Right lobe of liver (tissue), 6 donors: ENCODE data around the gene SRMS. TPM values are rescaled to one million over a fixed set of nuclear protein-coding genes. Genes with fewer than 3 reads are reported as not detected.

ENCODE experiments used
- ATAC-seq, 4 donors: fragments of 200-7000 bp; cut with Tn5 transposase; one replicate each; pipeline ENCODE4 v1.9.1; 2020; ENCODE audit warnings: mild to moderate bottlenecking in 4 of 4, moderate library complexity in 4 of 4
- DNase-seq, 3 donors: peaks; one replicate each; pipeline ENCODE4 v3.0.0-alpha.2; 2020
- H3K27ac ChIP-seq, 3 donors: fragments of 200-600 bp; one replicate each; pipeline ENCODE4 v1.8.0; 2022
- H3K27me3 ChIP-seq, 2 donors: fragments of 200-600 bp; one replicate each; pipeline ENCODE4 v1.8.0; 2022
- H3K36me3 ChIP-seq, 4 donors: fragments of 200-600 bp; sonication (generic) in 1 of 4; one replicate each; pipeline versions ENCODE4 v1.5.1 to v1.8.0; 2017 to 2022; ENCODE audit warnings: control low read depth in 1 of 4
- H3K4me1 ChIP-seq, 4 donors: fragments of 200-600 bp; sonication (generic) in 1 of 4; one replicate each; pipeline versions ENCODE4 v1.5.1 to v1.8.0; 2017 to 2022; ENCODE audit warnings: control low read depth in 1 of 4
- H3K4me3 ChIP-seq, 3 donors: fragments of 200-600 bp; one replicate each; pipeline ENCODE4 v1.8.0; 2022
- H3K9me3 ChIP-seq, 4 donors: fragments of 200-600 bp; sonication (generic) in 1 of 4; one replicate each; pipeline versions ENCODE4 v1.5.1 to v1.8.0; 2017 to 2022; ENCODE audit warnings: control low read depth in 1 of 4
- POLR2A ChIP-seq: fragments of 450-650 bp; IDR thresholded peaks from one replicate; pipeline ENCODE4 v1.6.1; 2017; ENCODE audit warnings: antibody characterized with exemption, mild to moderate bottlenecking
- WGBS: methylation state at CpG from one replicate; pipeline ENCODE4 v1.1.6; 2018; ENCODE audit warnings: low coverage, low lambda C conversion rate; ENCODE audit not compliant: insufficient coverage; ENCODE audit errors: missing lambda C conversion rate; 5-methylcytosine and 5-hydroxymethylcytosine counted together
- intact Hi-C, 2 donors: fragments of 100-400 bp; cut with DNase I; formaldehyde crosslinking; loops; one replicate each; pipeline versions ENCODE4 v1.11.2 to v1.14.1; 2022
- total RNA-seq, 6 experiments: library from RNA; depleted of rRNA in 2 of 6; stranded (reverse); fragments of >200 nt in 2 of 6; fragmentation: NEBNext Ultra II Directional in 3 of 6; extraction: Animal tissue kit (Norgen Biotek cat#: 25700) in 3 of 6; gene quantifications; one replicate each; pipeline versions ENCODE4 v1.1.0 to v1.2.4, GENCODE V29; 2016 to 2023
- TF ChIP-seq, protein P1 (sequence below), 4 donors: fragments of 200-600 bp in 3 of 4; fragments of 450-650 bp in 1 of 4; IDR thresholded peaks; one replicate each; pipeline versions ENCODE4 v1.5.1 to v1.8.0; 2016 to 2022; ENCODE audit warnings: antibody characterized with exemption in 4 of 4, mild to moderate bottlenecking in 2 of 4
- donor health status: DM: no; HTN: yes; CAD: no.
- donor health status: DM: no; HTN: no; CAD: no.
- donor health status: DM: no; HTN: no; CAD: no.
- donor health status: DM: no; HTN: yes; CAD: no.
- donor health status: DM: no; HTN: yes; CAD: no.

SRMS gene
- total RNA-seq, 6 experiments from 2014 or later = not detected

DNA sequence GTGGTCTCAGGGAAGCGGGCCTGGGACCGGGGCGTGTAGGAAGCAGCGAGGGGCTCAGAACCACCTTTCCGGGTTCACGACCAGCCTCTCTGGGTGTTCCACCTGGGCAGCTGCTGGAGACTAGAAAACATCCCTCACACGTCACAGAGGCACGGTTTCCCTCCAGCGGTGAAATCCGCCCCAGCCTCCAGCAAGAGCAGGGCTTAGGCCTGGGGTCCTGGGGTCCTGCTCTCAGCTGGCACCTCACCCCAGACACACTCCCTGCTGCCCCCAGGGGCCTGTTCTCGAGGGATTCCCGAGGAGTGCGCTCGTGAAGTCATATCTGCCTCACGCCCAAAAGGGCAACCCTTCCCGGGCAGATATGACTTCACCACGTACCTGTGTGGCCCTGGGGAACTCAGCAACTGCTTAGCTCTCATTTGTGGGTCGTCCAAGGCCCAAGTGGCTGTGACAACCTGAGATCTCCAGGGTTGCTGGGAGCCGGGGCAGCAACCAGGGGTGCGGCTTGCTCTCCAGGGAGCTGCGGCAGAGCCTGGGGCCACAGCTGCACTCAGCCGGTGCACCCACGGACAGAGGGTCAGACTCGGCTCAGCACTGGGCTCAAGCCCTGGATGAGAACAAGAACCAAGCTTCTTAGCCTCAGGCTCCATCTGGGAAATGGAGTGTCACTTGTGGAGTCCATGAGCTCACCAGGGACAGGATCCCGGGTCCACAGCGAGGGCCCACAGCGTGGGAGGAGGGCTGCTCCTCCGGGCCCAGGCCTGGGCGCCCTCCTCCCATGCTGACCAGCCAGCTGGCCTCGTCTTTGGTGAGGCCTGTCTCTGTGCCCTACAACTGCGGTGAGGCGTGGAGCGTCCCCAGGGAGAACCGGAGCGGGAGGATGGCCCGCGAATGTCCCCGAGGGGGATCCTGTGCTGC lies 7.1 kb upstream of the SRMS start:
- no peak for ATAC-seq
- H3K4me1 ChIP-seq = no peaks in the 10 kb centered on the region
- H3K4me3 ChIP-seq = no peak overlapping the region
- WGBS = 33% methylated on average over 1 of the region's 38 CpGs
- H3K27me3 ChIP-seq = no peaks in the 10 kb centered on the region
- H3K36me3 ChIP-seq = peaks cover 0 to 3% (median 0%) of the 10 kb centered on the region in 4 donors
- DNase-seq = no peak
- no peak overlapping the region for H3K27ac ChIP-seq
- H3K9me3 ChIP-seq = no peaks in the 10 kb centered on the region
- no peak for TF ChIP-seq POLR2A
- TF ChIP-seq, protein P1, sequence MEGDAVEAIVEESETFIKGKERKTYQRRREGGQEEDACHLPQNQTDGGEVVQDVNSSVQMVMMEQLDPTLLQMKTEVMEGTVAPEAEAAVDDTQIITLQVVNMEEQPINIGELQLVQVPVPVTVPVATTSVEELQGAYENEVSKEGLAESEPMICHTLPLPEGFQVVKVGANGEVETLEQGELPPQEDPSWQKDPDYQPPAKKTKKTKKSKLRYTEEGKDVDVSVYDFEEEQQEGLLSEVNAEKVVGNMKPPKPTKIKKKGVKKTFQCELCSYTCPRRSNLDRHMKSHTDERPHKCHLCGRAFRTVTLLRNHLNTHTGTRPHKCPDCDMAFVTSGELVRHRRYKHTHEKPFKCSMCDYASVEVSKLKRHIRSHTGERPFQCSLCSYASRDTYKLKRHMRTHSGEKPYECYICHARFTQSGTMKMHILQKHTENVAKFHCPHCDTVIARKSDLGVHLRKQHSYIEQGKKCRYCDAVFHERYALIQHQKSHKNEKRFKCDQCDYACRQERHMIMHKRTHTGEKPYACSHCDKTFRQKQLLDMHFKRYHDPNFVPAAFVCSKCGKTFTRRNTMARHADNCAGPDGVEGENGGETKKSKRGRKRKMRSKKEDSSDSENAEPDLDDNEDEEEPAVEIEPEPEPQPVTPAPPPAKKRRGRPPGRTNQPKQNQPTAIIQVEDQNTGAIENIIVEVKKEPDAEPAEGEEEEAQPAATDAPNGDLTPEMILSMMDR (IDR thresholded peaks at IDR 0.05) = no peak
- intact Hi-C loops = no loop called here

DNA sequence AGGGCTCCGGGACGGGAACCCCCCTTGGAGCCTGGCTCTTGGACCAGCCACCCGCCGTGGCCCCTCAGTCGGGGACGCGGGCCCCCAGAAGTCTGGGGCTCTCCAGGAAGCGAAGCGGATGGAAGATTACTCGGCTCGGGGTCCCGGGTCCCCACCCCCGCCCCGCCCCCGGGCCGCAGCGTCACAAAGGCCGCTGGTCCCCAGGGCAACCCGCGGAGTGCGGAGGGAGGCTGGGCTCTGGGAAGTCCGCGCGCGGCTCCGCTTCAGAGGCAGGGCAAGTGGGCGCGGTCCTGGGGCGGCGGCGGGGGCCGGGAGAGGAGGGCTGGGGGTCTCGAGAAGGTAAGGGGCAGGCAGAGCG lies 6.4 kb upstream of the SRMS start, which contains the start of gene FNDC11:
Gene FNDC11, plus strand, starts transcription at position 227 of the 358 bp plus-strand sequence. CDS start 1,505 bp downstream, outside the sequence.
- H3K36me3 ChIP-seq = peaks cover 0 to 3% (median 0%) of the 10 kb centered on the region in 4 donors
- no peaks in the 10 kb centered on the region for H3K4me1 ChIP-seq
- intact Hi-C loops = no loop called here
- no peaks in the 10 kb centered on the region for H3K27me3 ChIP-seq
- DNase-seq (no peak), ATAC-seq (peak; percentile 10 to 29 (median 18))
- peak within 1 kb of the TSS; percentile 20 to 39 (median 37) for H3K4me3 ChIP-seq
- 9% methylated on average over 12 of the region's 34 CpGs for WGBS
- no peaks in the 10 kb centered on the region for H3K9me3 ChIP-seq
- TF ChIP-seq, protein P1 (IDR thresholded peaks at IDR 0.05) = no peak
- H3K27ac ChIP-seq = no peak within 1 kb of the TSS

DNA sequence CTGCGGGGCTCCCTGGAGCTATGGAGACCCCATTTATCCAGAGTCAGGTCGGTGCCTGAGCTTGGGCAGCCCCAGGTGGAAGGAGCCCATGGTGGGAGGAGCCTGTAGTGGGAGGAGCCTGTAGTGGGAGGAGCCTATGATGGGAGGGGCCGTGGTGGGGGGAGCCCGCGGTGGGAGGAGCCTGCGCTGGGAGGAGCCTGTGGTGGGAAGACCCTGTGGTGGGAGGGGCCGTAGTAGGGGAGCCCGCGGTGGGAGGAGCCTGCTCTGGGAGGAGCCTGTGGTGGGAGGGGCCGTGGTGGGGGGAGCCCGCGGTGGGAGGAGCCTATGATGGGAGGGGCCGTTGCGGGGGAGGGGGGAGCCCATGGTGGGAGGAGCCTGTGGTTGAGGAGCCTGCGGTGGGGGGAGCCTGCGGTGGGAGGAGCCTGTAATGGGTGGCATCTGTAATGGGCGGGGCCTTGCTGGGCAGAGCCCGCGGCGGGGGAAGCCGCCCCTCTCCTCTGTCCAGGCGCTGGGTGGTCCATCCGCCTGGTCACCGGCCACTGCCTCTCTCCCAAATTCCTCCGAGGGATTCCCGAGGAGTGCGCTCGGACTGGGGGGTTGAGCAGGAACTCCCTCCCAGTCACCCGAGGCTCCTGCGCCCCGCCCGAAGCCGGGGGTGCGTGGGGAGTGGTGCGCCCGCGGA lies 5.8 kb upstream of the SRMS start:
- peak overlapping the region; percentile 20 to 39 (median 37) for H3K4me3 ChIP-seq
- 6% methylated on average over 14 of the region's 37 CpGs for WGBS
- TF ChIP-seq, protein P1 (IDR thresholded peaks at IDR 0.05) = no peak
- TF ChIP-seq POLR2A = no peak

DNA sequence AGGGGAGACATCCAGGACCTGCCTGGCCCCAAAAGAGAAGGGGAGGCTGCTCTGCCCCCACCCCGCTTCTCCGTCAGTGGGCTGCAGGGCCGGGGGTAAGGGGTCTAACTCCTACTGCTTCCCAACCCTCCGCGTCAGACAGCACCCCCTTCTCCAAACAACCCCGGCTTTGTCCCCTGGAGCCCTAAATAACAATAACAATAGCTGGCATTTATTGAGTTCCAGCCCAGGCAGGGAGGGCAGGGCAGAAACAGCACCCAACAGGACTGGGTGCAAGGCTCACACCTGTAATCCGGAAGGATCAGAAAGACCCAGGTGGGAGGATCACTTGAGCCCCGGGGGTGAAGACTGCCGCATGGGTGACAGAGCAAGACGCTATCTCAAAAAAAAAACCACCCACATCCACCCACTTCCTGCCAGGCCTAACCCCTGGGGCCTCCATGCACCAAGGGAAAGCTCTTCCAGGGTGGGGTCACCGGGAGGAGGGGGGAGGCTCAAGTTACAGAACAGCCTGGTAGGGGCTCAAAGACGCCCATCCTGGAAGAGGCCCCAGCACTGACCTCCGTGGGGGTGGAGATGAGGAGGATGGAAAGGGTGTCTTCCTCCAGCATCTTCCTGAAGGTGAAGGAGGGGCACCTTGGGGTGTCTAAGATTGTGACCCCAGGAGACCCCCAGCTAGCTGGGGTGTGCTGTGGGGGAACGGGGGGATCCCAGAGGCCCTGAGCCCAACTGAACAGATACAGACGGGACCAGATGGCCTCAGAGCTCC lies 5.1 kb upstream of the SRMS start:
- intact Hi-C loops = no loop called here
- H3K27ac ChIP-seq = no peak overlapping the region
- H3K4me1 ChIP-seq = no peaks in the 10 kb centered on the region
- DNase-seq = no peak
- TF ChIP-seq POLR2A = no peak
- TF ChIP-seq, protein P1 (IDR thresholded peaks at IDR 0.05) = no peak
- no peaks in the 10 kb centered on the region for H3K27me3 ChIP-seq
- 27% methylated on average over 6 of the region's 15 CpGs for WGBS
- H3K36me3 ChIP-seq = no peaks in the 10 kb centered on the region
- no peaks in the 10 kb centered on the region for H3K9me3 ChIP-seq
- ATAC-seq = no peak
- no peak overlapping the region for H3K4me3 ChIP-seq

More for the DNA sequence above, 5.8 kb upstream of the SRMS start:
- DNase-seq (peak in 2 of 3 donors; percentile 77 to 78), ATAC-seq (peak; percentile 76 to 82 (median 78))
- H3K4me1 ChIP-seq = no peaks in the 10 kb centered on the region
- H3K9me3 ChIP-seq = no peaks in the 10 kb centered on the region
- no peaks in the 10 kb centered on the region for H3K36me3 ChIP-seq
- H3K27ac ChIP-seq = no peak overlapping the region
- no peaks in the 10 kb centered on the region for H3K27me3 ChIP-seq
- intact Hi-C loops = no loop called here
